Measurements from ENCODE around the gene THAP12.

The THAP12 gene

GRCh38 chr11:76303399-76303798 lies 77.5 kb downstream of the THAP12 start:
- no peaks in the 10 kb centered on the region for H3F3A ChIP-seq (ENCODE audit: low read depth)
- peaks cover 9% of the 10 kb centered on the region for H3K4me1 ChIP-seq (ENCODE audit: insufficient read depth, low read length, poor library complexity, severe bottlenecking)
- no peak overlapping the region for H3K9ac ChIP-seq (ENCODE audit: low read depth, low read length, poor library complexity, severe bottlenecking)
- H3K9me2 ChIP-seq (replicated peaks; ENCODE audit: low read depth, low read length) = no peaks in the 10 kb centered on the region
- no peak for TF ChIP-seq EZH2phosphoT487 (IDR thresholded peaks at IDR 0.05; ENCODE audit: borderline replicate concordance)
- TF ChIP-seq CTCF (conservative IDR thresholded peaks at IDR 0.05; ENCODE audit: low read length) = no peak
- no peaks in the 10 kb centered on the region for H4K20me1 ChIP-seq (ENCODE audit: insufficient read depth, low read length, poor library complexity, severe bottlenecking)
- no peak overlapping the region for H3K4me3 ChIP-seq (ENCODE audit: low read length, poor library complexity, severe bottlenecking)
- no peaks in the 10 kb centered on the region for H3K9me3 ChIP-seq (ENCODE audit: insufficient read depth, low read depth, low read length)
- H3K36me3 ChIP-seq (ENCODE audit: insufficient read depth, low read length) = no peaks in the 10 kb centered on the region
- H2AFZ ChIP-seq (ENCODE audit: low read length) = no peak overlapping the region
- H3K27me3 ChIP-seq (ENCODE audit: insufficient read depth, low read length, poor library complexity, severe bottlenecking) = no peaks in the 10 kb centered on the region
- H3K4me2 ChIP-seq (ENCODE audit: low read depth, low read length, poor library complexity, severe bottlenecking) = no peak overlapping the region
- no peaks in the 10 kb centered on the region for H3K79me2 ChIP-seq (ENCODE audit: insufficient read depth, low read length)

- TF ChIP-seq EZH2phosphoT487 (IDR thresholded peaks at IDR 0.05; ENCODE audit: borderline replicate concordance) (no peak), CTCF (conservative IDR thresholded peaks at IDR 0.05; ENCODE audit: low read length) (no peak)
- Histone ChIP-seq H3K36me3 (ENCODE audit: insufficient read depth, low read length) (no peaks in the 10 kb centered on the region), H3F3A (ENCODE audit: low read depth) (no peaks in the 10 kb centered on the region), H3K9me2 (replicated peaks; ENCODE audit: low read depth, low read length) (no peaks in the 10 kb centered on the region), H3K4me2 (ENCODE audit: low read depth, low read length, poor library complexity, severe bottlenecking) (no peak overlapping the region), H3K9me3 (ENCODE audit: insufficient read depth, low read depth, low read length) (no peaks in the 10 kb centered on the region), H3K4me3 (ENCODE audit: low read length, poor library complexity, severe bottlenecking) (no peak overlapping the region), H3K9ac (ENCODE audit: low read depth, low read length, poor library complexity, severe bottlenecking) (no peak overlapping the region), H4K20me1 (ENCODE audit: insufficient read depth, low read length, poor library complexity, severe bottlenecking) (no peaks in the 10 kb centered on the region), H3K27me3 (ENCODE audit: insufficient read depth, low read length, poor library complexity, severe bottlenecking) (no peaks in the 10 kb centered on the region), H3K4me1 (ENCODE audit: insufficient read depth, low read length, poor library complexity, severe bottlenecking) (peaks cover 9% of the 10 kb centered on the region), H3K79me2 (ENCODE audit: insufficient read depth, low read length) (no peaks in the 10 kb centered on the region), H2AFZ (ENCODE audit: low read length) (no peak overlapping the region)
Measured at GRCh38 chr11:76302996-76303395, 77.9 kb downstream of the THAP12 start.
